ENCODE results near the gene TTLL10.

GRCh38 chr1:1153874-1154273, 19.8 kb upstream of the TTLL10 start:
- TF ChIP-seq, protein P1, sequence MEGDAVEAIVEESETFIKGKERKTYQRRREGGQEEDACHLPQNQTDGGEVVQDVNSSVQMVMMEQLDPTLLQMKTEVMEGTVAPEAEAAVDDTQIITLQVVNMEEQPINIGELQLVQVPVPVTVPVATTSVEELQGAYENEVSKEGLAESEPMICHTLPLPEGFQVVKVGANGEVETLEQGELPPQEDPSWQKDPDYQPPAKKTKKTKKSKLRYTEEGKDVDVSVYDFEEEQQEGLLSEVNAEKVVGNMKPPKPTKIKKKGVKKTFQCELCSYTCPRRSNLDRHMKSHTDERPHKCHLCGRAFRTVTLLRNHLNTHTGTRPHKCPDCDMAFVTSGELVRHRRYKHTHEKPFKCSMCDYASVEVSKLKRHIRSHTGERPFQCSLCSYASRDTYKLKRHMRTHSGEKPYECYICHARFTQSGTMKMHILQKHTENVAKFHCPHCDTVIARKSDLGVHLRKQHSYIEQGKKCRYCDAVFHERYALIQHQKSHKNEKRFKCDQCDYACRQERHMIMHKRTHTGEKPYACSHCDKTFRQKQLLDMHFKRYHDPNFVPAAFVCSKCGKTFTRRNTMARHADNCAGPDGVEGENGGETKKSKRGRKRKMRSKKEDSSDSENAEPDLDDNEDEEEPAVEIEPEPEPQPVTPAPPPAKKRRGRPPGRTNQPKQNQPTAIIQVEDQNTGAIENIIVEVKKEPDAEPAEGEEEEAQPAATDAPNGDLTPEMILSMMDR (IDR thresholded peaks at IDR 0.05): no peak
- no peak for TF ChIP-seq POLR2A (IDR thresholded peaks at IDR 0.05)

Measured in stomach (tissue), 4 donors.